GM18499 (cell line): ENCODE results near the gene HDAC3.
"Not testable (repeated sequence)": the region's sequence is repeated elsewhere in the genome, so short reads cannot be mapped to it uniquely, and the experiment has no call there.

ENCODE experiments used
- ATAC-seq: cut with Tn5 transposase; IDR thresholded peaks from one replicate; pipeline ENCODE4 v1.9.1; 2021; ENCODE audit warnings: moderate number of reproducible peaks; ENCODE audit not compliant: insufficient read depth, unreplicated experiment

The HDAC3 gene

DNA sequence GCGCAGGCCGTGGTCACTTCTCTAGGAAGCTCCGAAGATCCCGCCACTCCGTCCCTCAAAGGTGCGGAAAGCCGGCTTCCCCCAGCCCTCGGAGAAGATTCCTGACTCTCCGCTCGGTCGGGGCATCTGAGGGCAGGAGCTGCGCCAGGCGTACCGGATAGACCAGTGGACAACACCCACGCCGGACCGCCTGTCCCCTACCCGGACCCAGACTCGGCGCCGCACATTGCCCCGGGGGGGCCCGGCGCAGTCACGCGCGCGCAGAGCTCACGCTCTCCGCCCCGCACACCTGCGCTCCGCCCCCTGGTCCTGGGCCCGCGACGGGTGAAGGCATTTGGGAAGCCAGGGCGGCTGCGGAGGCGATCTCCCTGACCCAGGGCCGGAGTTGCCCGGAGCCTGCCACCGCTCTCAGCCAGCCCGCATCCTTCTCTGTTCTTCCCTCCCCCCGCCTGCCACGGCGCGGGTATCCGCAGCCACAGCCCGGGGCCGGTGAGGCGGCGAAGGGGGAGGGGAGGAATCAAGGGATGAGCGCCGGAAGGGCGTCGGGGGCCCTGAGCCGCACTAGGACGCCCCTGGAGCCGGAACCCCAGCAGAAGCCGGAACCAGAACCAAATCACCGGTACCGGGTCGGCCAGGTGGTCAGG is 596 bp upstream of the HDAC3 start:
- no peak for ATAC-seq

GRCh38 chr5:141636106-141636412 is 590 bp downstream of the HDAC3 start:
- ATAC-seq: no peak

GRCh38 chr5:141635646-141636045 is 1.0 kb downstream of the HDAC3 start:
- no peak for ATAC-seq

- no peak for ATAC-seq
Observed at GRCh38 chr5:141634720-141635119, 1.9 kb downstream of the HDAC3 start.

- ATAC-seq: peak; percentile 92
Observed at GRCh38 chr5:141633871-141634561, 2.6 kb downstream of the HDAC3 start.

DNA sequence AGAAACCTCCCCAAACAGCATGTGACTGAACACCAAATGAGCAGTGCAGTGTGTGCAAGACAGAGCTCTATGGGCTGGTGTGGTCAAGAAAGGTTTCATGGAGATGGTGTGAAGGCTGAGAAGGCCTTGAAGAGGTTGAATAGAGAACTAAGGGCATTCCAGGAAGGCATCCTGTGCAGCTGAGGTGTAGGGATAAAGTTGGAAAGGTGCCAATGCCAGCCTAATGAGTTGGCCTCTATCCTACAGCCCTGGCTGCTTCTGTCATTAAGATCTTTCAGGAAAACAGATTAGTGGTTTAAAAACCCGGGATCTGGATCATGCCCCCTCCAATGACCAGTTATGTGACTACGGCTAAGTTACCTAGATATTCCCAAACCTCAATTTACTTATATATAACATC is 4.0 kb downstream of the HDAC3 start:
- ATAC-seq: no peak

GRCh38 chr5:141630570-141631140 is 6.0 kb downstream of the HDAC3 start:
- no peak for ATAC-seq

GRCh38 chr5:141628175-141628788 is 8.4 kb downstream of the HDAC3 start:
- no peak for ATAC-seq

- ATAC-seq: no peak
Observed at GRCh38 chr5:141623611-141624010, 13.0 kb downstream of the HDAC3 start.

DNA sequence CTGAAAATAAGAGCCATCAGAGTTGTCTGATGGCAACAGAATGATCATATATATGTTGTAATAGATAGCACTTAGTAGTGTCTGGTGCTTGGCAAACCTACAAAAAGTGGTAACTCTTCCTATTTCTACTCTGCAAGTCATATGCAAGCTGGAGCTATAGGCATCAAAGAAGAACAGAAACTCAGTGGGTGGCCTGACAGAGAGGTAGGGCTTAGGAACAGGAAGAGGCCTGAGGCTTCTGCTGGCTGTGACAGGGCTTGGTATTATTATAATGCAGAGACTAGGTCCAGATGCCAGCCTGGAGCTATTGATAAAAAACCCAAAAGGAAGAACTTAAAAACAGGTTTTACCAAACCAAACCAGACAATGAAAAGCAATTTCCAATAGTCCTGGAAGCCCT is 13.5 kb downstream of the HDAC3 start:
- ATAC-seq: peak; percentile 44

DNA sequence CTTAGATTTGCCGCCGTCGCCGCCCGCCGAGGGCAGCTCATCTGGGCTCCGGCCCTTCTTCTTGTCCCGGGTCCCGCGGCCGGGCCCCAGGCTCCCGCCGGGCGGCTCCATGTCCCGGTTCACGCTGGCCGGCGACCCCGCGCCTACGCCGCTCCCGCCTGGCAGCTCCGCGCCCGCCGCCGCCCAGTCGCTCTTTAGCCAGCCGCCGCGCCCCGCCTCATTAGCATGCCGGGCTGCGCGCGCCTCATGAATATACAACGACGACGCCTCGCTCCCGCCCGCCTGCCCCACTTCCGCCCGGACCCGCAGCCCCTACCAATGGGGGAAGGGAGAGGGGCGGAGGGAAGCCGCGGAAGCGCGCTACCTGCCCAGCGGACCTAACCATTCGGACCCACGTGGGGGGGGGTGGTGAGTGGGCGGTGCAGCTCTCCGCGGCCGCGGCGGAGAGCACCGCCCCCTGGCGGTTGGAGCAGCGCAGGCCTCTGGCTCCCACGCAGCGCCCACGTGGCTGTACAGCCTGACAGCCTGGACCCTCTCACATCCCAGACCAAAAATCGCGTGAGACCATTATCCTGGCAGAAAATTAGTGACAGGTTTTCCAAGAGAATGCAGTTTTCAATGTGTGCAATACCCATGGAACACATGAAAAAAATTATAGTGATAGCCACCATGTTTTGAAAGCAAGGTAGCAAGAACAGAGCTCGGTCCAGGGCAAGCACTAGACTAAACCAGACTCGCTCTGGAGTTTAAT is 17.7 kb downstream of the HDAC3 start, which contains the start of gene DIAPH1:
Gene DIAPH1, minus strand, starts transcription at position 197 of the 751 bp plus-strand sequence. Its CDS starts 86 bp downstream, at position 111.
- peak; percentile 49 for ATAC-seq

DNA sequence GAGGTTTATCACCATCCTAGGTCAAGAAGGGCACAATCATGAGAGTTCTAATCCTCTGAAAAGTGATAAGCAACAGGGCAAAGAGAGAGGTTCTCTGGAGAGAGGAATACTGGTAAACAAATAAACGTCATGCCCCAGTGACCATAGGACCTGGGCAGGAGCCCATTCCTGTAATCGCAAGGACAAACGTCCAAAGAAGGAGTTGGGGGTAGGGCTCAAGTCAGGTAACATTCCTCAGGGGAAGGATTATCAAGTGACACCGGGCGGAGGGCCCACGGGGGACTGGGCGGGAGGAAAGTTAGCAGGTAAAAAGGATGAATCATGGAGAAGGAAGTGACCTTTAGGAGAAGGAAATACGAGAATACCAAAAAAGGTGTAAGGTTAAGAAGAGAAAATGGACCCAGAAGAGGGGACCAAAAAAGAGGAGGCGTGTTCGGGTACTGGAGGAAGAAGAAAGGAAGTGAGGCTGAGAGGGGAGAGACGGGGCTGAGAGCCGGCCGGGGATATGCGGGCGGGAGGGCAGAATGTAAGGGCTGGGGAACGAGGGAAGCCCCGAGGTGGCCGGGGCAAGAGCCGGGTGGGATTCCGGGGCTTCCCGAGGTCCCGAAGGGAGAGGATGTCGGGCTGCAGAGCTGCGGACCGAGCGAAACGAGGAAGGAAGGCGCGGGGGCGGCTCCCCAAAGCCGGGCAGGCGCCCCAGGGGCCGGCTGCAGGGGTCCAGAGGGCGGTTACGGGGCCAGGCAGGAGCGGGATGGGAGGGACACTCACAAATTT is 18.4 kb downstream of the HDAC3 start:
- peak; percentile 7 for ATAC-seq

DNA sequence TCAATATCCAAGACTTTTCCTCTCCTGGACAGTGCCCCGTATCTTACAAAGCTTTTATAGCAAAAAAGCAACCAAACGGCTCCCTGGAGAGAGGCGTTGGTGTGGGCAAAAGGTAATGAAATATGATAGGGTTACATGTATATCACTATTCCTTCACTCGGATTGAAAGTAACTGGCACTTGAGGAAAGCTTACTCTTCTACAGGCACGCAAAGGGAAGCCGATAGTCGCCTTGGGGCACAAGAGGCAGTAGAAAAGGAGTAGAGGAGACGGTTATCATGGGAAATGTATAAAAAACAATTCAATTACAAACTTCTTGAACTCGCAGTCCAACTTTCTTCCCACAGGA is 19.0 kb downstream of the HDAC3 start:
- ATAC-seq: no peak

DNA sequence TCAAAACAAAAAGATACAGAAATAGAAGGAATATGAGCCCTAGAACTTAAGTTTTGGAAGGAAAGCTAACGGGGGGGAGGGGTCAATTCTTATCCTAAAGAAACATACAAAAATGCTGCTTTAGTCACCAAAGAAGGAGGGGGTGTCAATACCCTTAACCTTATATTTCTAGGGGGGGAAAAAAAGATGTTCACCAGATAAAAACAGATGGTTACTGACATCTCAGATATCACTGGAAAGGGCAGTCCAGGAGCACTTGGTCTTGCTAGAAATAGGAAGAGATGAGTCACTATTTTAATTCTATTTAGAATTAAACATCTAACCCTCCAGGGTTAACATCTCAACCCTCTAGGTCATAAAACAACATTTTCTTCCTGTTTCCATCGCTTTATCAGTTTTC is 19.5 kb downstream of the HDAC3 start:
- no peak for ATAC-seq

DNA sequence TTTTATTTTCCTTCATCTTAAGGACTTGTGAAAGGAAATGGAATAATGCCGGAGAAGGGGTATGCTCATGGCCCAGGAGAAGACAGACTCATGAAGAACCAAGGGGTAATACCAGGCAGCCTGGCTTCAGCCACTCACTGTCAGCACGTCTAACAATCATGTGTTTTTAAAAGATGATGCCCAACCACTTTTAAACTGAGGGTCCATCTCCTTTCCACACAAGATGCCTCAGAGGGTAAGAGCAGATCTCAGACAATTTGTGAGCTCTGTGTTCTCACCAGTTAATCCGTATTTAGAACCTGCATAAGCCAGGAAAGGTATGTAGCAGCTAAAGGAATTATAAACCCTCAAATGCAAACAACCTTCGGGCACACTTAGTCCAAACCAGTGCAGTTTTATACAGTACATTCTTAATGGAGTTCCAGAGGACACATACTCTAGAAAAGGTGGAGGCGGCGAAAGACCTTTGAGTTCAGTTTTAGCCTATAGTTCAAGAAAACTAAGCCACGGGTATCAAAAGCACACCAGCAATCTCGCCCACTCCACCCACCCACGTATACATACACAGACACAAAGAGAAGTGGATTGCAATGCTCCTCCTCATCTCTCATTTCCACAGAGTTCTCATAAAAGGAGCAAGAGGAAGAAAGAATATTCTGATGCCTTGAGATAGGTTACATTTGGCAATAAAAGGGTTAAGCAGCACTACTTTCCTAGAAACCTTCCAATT is 20.5 kb downstream of the HDAC3 start:
- no peak for ATAC-seq

DNA sequence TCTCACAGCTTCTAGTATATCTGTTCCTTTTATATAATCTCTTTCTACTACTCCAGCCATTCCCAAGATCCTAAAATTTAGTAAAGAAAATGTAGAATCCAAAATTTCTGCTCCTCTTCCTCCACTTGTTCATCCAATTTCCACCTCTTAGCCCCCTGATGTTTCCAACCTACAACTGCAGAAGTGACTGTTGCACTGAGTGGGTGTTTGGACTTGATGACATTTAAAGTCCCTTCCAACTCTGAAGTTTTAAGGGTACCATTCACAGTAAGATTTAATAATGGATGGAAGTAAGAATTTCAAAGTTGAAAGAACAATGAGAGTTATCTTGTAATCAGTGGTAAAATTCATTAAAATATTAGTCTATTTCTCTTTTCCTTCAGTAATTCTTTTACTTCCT is 23.3 kb downstream of the HDAC3 start:
- ATAC-seq: no peak

- ATAC-seq: no peak
Observed at GRCh38 chr5:141611289-141611688, 25.4 kb downstream of the HDAC3 start.

DNA sequence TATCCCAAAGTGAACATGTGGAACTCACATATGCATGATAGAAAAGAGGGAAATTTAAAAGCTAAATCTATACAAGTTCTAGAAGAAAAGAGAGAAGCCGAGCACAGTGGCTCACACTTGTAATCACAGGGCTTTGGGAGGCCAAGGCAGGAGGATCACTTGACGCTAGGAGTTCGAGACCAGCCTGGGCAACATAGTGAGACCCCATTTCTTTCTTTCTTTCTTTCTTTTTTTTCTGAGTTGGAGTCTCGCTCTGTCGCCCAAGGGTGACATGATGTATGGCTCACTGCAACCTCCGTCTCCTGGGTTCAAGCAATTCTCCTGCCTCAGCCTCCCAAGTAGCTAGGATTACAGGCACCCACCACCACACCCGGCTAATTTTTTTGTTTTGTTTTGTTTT is 26.7 kb downstream of the HDAC3 start:
- not testable (repeated sequence) for ATAC-seq

GRCh38 chr5:141609044-141609443 is 27.6 kb downstream of the HDAC3 start:
- ATAC-seq: no peak
